PFSK-1 (cell line): Measurements from ENCODE around the gene ZNF644.

Source experiments
- POLR2AphosphoS5 ChIP-seq: IDR thresholded peaks from 2 replicates; pipeline ENCODE4 v1.6.1; 2012; ENCODE audit warnings: low read depth, mild to moderate bottlenecking, control low read depth, low read length, moderate library complexity
- SIN3A ChIP-seq: IDR thresholded peaks from 2 replicates; pipeline ENCODE4 v1.6.1; 2012; ENCODE audit warnings: mild to moderate bottlenecking, low read length, moderate library complexity, borderline replicate concordance; ENCODE audit not compliant: insufficient read depth
- TF ChIP-seq, protein P1 (sequence below), 2 experiments: IDR thresholded peaks; 2 replicates each; pipeline versions ENCODE4 v1.6.1 to v1.8.0; 2011 to 2012; ENCODE audit warnings: low read depth in 2 of 2, low read length in 2 of 2, control low read depth in 1 of 2, inconsistent platforms in 1 of 2, mild to moderate bottlenecking in 1 of 2, moderate library complexity in 1 of 2; ENCODE audit not compliant: insufficient read depth in 1 of 2

GRCh38 chr1:90959352-90960206 is 62.3 kb downstream of the ZNF644 start:
- no peak for TF ChIP-seq POLR2AphosphoS5
- TF ChIP-seq, protein P1, sequence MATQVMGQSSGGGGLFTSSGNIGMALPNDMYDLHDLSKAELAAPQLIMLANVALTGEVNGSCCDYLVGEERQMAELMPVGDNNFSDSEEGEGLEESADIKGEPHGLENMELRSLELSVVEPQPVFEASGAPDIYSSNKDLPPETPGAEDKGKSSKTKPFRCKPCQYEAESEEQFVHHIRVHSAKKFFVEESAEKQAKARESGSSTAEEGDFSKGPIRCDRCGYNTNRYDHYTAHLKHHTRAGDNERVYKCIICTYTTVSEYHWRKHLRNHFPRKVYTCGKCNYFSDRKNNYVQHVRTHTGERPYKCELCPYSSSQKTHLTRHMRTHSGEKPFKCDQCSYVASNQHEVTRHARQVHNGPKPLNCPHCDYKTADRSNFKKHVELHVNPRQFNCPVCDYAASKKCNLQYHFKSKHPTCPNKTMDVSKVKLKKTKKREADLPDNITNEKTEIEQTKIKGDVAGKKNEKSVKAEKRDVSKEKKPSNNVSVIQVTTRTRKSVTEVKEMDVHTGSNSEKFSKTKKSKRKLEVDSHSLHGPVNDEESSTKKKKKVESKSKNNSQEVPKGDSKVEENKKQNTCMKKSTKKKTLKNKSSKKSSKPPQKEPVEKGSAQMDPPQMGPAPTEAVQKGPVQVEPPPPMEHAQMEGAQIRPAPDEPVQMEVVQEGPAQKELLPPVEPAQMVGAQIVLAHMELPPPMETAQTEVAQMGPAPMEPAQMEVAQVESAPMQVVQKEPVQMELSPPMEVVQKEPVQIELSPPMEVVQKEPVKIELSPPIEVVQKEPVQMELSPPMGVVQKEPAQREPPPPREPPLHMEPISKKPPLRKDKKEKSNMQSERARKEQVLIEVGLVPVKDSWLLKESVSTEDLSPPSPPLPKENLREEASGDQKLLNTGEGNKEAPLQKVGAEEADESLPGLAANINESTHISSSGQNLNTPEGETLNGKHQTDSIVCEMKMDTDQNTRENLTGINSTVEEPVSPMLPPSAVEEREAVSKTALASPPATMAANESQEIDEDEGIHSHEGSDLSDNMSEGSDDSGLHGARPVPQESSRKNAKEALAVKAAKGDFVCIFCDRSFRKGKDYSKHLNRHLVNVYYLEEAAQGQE (IDR thresholded peaks at IDR 0.05; ENCODE audit: insufficient read depth in 1 of 2, low read depth in 2 of 2, low read length in 2 of 2), result no peak
- TF ChIP-seq SIN3A, result no peak
